Right atrium auricular region (tissue), 2 donors: Measurements from ENCODE around the gene SEC31A. TPM values are rescaled to one million over a fixed set of nuclear protein-coding genes. Genes with fewer than 3 reads are reported as not detected.

Experiments used
- DNase-seq: peaks from one replicate; pipeline ENCODE4 v3.0.0-alpha.2; 2019; ENCODE audit warnings: low spot score
- H3K27ac ChIP-seq, 2 donors: fragments of 200-600 bp; sonication (generic); 1 replicate in 1 of 2; 2 replicates in 1 of 2; pipeline ENCODE4 v1.5.1; 2016 to 2019
- H3K27me3 ChIP-seq, 2 donors: fragments of 200-600 bp; sonication (generic); one replicate each; pipeline versions ENCODE4 v1.5.1 to v1.6.0; 2017 to 2019
- H3K36me3 ChIP-seq: fragments of 200-600 bp; sonication (generic); one replicate; pipeline ENCODE4 v1.5.1; 2016
- H3K4me1 ChIP-seq, 2 donors: fragments of 200-600 bp; sonication (generic); one replicate each; pipeline versions ENCODE4 v1.5.1 to v1.6.0; 2017 to 2019
- H3K4me3 ChIP-seq, 2 donors: fragments of 200-600 bp; sonication (generic); 1 replicate in 1 of 2; 2 replicates in 1 of 2; pipeline ENCODE4 v1.5.1; 2017 to 2019; ENCODE audit warnings: mild to moderate bottlenecking in 1 of 2, moderate library complexity in 1 of 2
- H3K9me3 ChIP-seq, 2 donors: fragments of 200-600 bp; sonication (generic); one replicate each; pipeline ENCODE4 v1.5.1; 2019
- total RNA-seq, 2 donors: library from RNA; depleted of rRNA; stranded (reverse); fragments of >200 nt; gene quantifications; one replicate each; pipeline ENCODE4 v1.1.0, GENCODE V29; 2016
- TF ChIP-seq, protein P1 (sequence below), 2 donors: fragments of 200-600 bp; sonication (generic); IDR thresholded peaks; one replicate each; pipeline ENCODE4 v1.5.1; 2019; ENCODE audit warnings: antibody characterized with exemption in 2 of 2

Gene SEC31A
- total RNA-seq, 2 donors from 2014 or later: 107 to 116 TPM

DNA sequence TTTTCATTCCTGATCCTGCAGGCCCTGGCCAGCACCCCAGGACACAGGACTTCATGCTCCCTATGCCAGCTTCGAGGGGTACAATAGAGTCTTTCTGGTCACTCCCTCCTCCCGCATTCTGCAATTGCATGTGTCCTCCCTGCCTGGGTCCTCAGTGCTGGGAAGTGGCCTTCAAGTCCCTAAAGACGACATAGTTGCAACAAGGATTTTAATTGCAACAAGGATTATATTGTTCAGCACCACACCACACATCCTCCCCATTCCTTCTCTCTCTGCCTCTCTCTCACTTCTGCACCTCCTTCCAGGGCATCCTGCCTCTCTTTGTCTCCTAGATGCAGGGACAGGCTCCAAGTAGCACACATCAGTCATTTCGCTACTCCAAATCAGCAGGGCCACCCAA is 117.9 kb downstream of the SEC31A start:
- TF ChIP-seq, protein P1, sequence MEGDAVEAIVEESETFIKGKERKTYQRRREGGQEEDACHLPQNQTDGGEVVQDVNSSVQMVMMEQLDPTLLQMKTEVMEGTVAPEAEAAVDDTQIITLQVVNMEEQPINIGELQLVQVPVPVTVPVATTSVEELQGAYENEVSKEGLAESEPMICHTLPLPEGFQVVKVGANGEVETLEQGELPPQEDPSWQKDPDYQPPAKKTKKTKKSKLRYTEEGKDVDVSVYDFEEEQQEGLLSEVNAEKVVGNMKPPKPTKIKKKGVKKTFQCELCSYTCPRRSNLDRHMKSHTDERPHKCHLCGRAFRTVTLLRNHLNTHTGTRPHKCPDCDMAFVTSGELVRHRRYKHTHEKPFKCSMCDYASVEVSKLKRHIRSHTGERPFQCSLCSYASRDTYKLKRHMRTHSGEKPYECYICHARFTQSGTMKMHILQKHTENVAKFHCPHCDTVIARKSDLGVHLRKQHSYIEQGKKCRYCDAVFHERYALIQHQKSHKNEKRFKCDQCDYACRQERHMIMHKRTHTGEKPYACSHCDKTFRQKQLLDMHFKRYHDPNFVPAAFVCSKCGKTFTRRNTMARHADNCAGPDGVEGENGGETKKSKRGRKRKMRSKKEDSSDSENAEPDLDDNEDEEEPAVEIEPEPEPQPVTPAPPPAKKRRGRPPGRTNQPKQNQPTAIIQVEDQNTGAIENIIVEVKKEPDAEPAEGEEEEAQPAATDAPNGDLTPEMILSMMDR (IDR thresholded peaks at IDR 0.05): no peak
- Histone ChIP-seq H3K27ac (no peak overlapping the region), H3K9me3 (no peaks in the 10 kb centered on the region), H3K4me3 (no peak overlapping the region), H3K27me3 (no peaks in the 10 kb centered on the region), H3K36me3 (no peaks in the 10 kb centered on the region), H3K4me1 (peaks cover 0 to 7% of the 10 kb centered on the region in 2 donors)
- DNase-seq: no peak

DNA sequence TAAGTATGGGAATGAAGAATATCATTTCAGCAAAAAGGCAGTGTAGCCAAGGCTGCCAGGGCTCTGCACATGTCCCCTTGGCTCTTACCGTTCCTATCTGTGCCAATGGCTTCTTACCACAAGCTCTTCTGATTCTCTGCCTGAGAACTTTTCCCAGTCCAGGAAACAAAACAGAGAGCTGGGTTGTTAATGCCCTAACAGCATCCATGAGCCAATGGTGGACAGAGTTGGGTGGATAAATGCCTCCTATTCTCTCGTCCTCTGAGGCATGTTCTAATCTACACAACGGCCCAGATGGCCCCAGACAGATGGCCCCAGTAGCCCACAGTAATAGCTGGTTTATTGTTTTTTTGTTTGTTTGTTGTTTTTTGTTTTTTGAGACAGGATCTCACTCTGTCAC is 120.3 kb downstream of the SEC31A start:
- peaks cover 0 to 7% of the 10 kb centered on the region in 2 donors for H3K4me1 ChIP-seq
- no peaks in the 10 kb centered on the region for H3K27me3 ChIP-seq
- H3K36me3 ChIP-seq: no peaks in the 10 kb centered on the region
- peaks cover 0 to 10% of the 10 kb centered on the region in 2 donors for H3K9me3 ChIP-seq
- no peak overlapping the region for H3K4me3 ChIP-seq
- DNase-seq: no peak
- H3K27ac ChIP-seq: no peak overlapping the region
- TF ChIP-seq, protein P1 (IDR thresholded peaks at IDR 0.05): no peak

Other genes starting within 250 kb of the SEC31A start
- gene SCD5, start 92.4 kb downstream of the SEC31A start, total RNA-seq: 10 to 100 TPM in 1 of 2 donors, 1 to 10 TPM in 1; 9.7 to 14.0 TPM
- gene THAP9, start 9.6 kb upstream of the SEC31A start, total RNA-seq: 1 to 10 TPM; 2.2 to 3.0 TPM
- gene LIN54, start 119.7 kb upstream of the SEC31A start, total RNA-seq: 1 to 10 TPM; 4.8 to 6.2 TPM
- gene COPS4, start 144.0 kb upstream of the SEC31A start, total RNA-seq: 10 to 100 TPM; 55.2 to 58.1 TPM
- 1 to 10 TPM in 1 of 2 donors, under 1 TPM in 1; 0.48 to 2.1 TPM for gene PLAC8, start 223.6 kb upstream of the SEC31A start, total RNA-seq